Measurements from ENCODE around the gene NANOS2.

The NANOS2 gene

DNA sequence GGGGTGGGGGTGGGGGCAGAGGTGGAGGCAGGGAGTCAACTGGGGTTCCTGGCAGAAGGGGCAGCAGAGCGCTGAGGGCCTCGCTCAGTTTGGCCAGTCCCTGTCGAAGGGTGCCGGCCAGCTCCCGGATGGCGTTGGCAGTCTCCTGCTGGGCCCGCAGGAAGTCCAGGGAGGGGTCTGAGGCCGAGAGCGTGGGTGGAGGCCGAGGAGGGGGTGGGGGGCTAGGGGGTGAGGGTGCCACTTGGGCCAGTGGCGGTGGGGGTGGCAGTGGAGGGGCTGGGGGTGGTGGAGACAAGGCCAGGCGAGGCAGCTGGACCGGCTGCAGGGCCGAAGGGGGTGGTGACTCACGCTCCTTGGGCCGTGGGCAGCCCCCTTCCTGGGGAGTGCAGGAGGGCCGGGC is 23.7 kb downstream of the NANOS2 start:
- Mint-ChIP-seq H3K9me3 (no peaks in the 10 kb centered on the region), H3K27me3 (ENCODE audit: low read depth) (no peaks in the 10 kb centered on the region), H3K27ac (no peak overlapping the region), H3K4me1 (ENCODE audit: low read depth) (peaks cover 8% of the 10 kb centered on the region), H3K4me3 (no peak overlapping the region), H3K36me3 (ENCODE audit: low read depth) (peaks cover 8% of the 10 kb centered on the region)

DNA sequence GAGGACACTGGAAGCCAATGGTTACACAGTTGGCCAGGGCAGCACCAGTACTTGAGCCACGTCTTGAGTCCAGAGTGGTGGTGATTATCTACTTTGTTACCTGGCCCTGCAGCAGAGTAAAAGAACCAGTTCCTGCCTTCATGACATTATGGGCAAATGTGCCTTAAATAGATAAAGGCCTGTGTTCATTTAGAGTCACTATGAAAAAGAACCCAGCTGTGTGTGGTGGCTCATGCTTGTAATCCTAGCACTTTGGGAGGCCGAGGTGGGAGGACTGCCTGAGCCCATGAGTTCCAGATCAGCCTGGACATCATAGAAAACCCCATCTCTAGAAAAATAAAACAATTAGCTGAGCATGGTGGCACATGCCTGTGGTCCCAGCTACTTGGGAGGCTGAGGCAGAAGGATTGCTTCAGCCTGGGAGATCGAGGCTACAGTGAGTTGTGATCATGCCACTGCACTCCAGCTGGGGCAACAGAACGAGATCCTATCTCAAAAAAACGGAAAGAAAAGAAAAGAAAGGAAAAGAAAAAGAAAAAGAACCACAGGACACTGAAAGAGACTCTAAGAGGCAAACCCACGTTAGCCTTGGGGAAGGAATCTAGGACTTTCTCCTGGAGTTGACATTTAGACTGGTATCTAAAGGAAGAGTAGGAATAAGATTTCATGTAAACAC is 25.2 kb downstream of the NANOS2 start:
- Mint-ChIP-seq H3K27ac (no peak overlapping the region), H3K4me3 (no peak overlapping the region), H3K27me3 (ENCODE audit: low read depth) (no peaks in the 10 kb centered on the region), H3K36me3 (ENCODE audit: low read depth) (peaks cover 5% of the 10 kb centered on the region), H3K9me3 (no peaks in the 10 kb centered on the region), H3K4me1 (ENCODE audit: low read depth) (peaks cover 8% of the 10 kb centered on the region)

DNA sequence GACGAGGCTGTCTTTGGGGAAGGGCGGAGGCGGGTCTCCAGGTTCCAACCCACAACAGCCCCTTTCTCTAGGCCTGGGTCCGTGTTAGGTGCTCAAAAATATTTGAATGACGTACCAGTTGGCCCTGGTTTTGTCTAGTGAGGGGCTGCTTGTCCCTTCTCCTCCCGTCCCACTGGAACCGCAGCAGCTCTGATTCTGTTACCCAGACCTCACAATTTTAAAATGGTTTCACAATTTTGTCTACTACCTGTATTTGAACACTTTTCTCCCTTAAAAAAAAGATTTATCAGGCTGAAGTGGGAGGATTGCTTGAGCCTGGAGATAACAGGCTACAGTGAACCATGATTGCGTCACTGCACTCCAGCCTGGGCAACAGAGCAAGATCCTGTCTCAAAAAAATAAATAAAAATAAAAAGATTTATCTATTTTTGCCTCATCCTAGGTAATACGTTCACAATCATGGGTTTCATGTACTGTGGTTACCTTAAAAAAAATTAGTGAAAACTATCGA is 27.3 kb downstream of the NANOS2 start:
- peaks cover 11% of the 10 kb centered on the region for H3K4me1 Mint-ChIP-seq (ENCODE audit: low read depth)
- H3K36me3 Mint-ChIP-seq (ENCODE audit: low read depth): peaks cover 7% of the 10 kb centered on the region
- H3K27ac Mint-ChIP-seq: peak overlapping the region; percentile 99
- H3K9me3 Mint-ChIP-seq: no peaks in the 10 kb centered on the region
- no peaks in the 10 kb centered on the region for H3K27me3 Mint-ChIP-seq (ENCODE audit: low read depth)
- H3K4me3 Mint-ChIP-seq: peak overlapping the region; percentile 97

DNA sequence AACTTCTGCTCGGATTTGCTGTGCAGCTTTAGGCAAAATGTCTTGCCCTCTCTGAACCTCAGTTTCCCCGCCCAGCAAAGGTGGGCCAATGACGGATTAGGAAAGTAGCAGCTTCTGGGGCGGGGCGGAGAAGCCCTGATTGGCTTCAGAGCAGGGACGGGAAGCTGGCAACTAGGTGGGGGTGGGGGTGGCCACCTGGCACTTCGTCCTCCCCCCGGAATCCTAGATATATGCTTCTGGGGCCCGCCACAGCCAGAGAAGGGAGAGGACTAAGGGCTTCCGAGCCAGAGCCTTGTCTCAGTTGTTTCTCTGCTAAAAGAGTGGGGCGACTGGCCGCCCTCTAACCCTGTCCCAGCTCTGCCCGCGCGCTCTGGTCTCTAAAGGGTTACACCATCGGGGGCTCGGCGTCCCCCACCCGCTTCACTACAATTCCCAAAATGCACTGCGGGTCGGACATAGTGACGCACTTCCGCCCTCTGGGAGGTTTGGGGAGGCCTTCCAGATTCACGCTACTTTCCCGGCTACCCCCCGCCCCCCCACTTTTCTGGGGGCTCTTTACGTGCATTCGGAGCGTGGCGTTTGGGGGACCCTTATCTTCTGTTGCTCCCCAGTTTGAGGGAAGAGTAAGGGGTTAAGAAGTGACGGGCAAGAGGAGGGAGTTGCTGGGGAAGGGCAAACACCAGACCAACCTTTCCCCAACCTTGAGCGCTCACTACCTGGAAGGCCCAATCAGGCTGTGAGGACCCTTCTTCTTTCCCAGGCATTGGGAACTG is 28.0 kb downstream of the NANOS2 start:
- Mint-ChIP-seq H3K4me1 (ENCODE audit: low read depth) (peaks cover 14% of the 10 kb centered on the region), H3K27me3 (ENCODE audit: low read depth) (no peaks in the 10 kb centered on the region), H3K9me3 (no peaks in the 10 kb centered on the region), H3K36me3 (ENCODE audit: low read depth) (peaks cover 7% of the 10 kb centered on the region), H3K27ac (peak overlapping the region; percentile 99), H3K4me3 (peak overlapping the region; percentile 97)

DNA sequence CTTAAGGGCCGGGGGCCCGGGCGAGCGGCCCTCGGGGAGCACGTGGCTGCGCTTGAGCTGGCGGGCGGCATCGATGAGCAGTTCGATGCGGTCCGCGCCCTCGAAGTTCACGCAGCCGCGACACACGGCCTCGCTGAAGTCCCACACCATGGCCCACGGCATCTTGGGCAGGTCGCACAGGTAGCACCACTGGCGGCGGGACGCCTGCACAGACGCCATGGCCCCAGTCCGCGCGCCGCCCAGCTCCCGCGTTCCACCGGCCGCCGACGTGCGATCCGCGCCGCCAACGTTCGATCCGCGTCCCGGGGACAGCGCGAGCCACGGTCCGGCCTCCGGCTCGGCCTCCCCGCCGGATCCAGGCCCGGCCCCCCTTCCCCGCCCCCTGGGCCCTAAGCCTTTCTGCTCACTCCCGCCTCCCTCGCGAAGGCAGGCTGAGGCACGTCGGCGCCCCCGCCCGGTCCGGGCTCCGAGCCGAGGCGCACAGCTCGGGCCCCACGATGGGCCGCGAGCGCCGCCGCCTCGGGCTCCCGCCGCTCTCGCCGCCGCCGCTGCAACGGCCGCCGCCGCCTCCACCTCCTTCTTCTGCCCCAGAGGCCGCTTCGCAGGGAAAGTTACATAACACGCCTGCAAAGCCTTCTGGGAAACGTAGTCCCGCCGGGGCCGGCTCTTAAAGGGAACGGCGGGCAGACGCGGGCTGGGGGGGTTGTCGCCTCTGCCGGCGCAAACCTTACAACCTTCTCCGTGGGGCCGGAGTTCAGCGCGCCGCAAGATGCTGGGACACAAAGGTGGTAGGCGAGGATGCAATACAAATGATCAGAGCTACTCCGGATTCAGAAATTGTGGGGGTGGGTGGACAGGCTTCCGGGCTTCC is 28.8 kb downstream of the NANOS2 start, which contains the start of gene IRF2BP1:
IRF2BP1 (minus strand) TSS at position 586 of the 871 bp plus-strand sequence; CDS start at position 219, 367 bp downstream.
- H3K27me3 Mint-ChIP-seq (ENCODE audit: low read depth): peaks cover 3% of the 10 kb centered on the region
- H3K4me3 Mint-ChIP-seq: peak within 1 kb of the TSS; percentile 97
- no peaks in the 10 kb centered on the region for H3K9me3 Mint-ChIP-seq
- H3K27ac Mint-ChIP-seq: peak within 1 kb of the TSS; percentile 99
- peaks cover 7% of the 10 kb centered on the region for H3K36me3 Mint-ChIP-seq (ENCODE audit: low read depth)
- peaks cover 21% of the 10 kb centered on the region for H3K4me1 Mint-ChIP-seq (ENCODE audit: low read depth)

DNA sequence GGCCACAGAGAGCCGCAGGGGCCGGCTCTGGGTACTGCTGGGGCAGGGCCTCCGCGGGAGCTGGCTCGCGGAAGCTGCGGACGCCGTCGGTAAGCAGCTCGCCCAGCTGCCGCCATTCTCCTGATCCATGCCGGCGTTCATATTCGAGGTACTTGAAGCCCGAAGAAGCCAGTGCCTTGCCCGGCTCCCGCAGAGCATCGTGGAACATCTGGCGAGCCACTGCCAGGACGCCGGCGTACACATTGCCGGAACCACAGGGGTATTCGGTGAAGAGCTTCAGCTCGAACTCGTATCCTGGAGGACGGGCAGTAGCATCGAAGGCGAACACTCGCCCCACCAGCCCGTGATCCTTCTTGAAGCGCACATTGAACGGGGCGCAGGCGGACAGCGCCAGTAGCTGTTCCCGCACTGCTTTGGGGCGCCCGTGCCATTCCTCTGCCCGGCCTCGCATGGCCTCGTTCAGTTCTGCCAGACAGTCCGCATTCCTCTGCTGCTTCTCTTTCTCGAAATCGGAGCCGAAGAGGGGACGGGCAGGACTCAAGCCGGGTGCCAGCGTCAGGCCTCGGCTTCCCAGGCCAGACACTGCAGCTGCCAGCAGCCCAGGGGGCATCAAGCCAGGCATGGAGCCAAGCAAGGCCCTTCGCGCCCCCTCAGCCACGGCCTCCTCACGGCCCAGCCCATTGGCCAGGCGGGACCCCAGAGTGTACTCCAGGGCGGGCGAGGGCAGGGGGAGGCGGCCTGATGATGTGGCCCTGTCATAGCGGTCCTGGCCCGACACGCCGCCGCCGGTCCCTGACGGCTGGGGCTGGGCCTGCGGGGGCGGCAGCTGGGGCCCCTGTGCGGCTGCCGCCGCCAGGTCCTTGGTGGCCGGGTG is 29.7 kb downstream of the NANOS2 start:
- Mint-ChIP-seq H3K27me3 (ENCODE audit: low read depth) (peaks cover 3% of the 10 kb centered on the region), H3K4me1 (ENCODE audit: low read depth) (peaks cover 21% of the 10 kb centered on the region), H3K4me3 (peak overlapping the region; percentile 37), H3K9me3 (no peaks in the 10 kb centered on the region), H3K27ac (no peak overlapping the region), H3K36me3 (ENCODE audit: low read depth) (peaks cover 2% of the 10 kb centered on the region)

DNA sequence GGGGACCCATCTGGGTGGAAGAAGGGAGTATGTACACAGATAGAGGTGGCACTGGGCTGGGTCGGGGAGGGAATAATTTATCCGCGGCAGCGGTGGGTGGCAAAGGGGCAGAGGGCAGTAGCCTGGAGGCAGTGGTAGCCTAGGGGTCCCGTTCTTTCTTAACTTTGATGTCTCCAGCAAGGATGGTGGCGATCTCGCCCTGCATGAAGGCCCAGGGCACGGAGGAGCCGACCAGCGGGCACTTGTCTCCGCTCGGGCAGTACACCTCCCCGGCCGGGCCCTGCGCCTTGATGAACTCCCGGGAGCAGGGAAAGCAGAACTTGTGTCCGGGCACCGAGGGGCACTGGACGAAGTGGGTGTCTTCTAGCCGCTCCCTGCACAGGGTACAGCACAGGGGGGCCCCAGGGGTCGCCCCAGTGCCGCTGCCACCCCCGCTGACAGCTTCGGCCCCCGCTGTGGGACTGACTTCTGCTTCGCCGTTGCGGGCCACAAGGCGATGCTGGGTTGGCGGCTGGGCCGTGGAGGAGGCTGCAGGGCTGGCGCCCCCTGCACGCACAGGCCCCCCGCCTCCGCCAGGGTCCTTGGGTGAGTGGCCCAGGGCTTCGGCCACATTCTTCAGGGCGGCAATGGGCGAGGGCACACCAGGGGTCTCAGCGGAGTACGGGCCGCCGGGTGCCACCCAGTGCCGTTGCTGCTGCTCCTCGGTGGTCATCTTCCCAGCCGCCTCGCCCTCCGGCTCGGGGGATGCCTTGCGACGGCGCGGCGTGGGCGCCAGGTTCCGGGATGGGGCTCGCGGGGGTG is 30.5 kb downstream of the NANOS2 start:
- H3K27ac Mint-ChIP-seq: no peak overlapping the region
- H3K9me3 Mint-ChIP-seq: no peaks in the 10 kb centered on the region
- peaks cover 2% of the 10 kb centered on the region for H3K36me3 Mint-ChIP-seq (ENCODE audit: low read depth)
- no peak overlapping the region for H3K4me3 Mint-ChIP-seq
- H3K4me1 Mint-ChIP-seq (ENCODE audit: low read depth): peaks cover 21% of the 10 kb centered on the region
- peaks cover 3% of the 10 kb centered on the region for H3K27me3 Mint-ChIP-seq (ENCODE audit: low read depth)

DNA sequence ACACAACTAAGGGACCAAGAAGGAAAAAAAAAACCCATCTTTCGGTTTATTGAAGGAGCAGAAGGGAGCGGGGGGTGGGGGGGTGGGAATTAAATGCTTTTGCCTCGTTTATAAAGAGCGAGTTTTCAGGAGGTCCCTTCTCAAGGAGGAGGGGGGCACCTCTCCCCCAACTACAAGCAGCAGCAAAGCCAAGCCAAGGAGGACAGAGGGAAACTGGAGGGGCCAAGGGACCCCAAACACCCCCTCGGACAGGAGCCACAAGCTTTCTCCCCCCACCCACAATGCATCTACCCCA is 31.0 kb downstream of the NANOS2 start:
- Mint-ChIP-seq H3K36me3 (ENCODE audit: low read depth) (peaks cover 2% of the 10 kb centered on the region), H3K27ac (peak overlapping the region; percentile 37), H3K4me3 (peak overlapping the region; percentile 76), H3K27me3 (ENCODE audit: low read depth) (peaks cover 3% of the 10 kb centered on the region), H3K9me3 (no peaks in the 10 kb centered on the region), H3K4me1 (ENCODE audit: low read depth) (peaks cover 23% of the 10 kb centered on the region)

DNA sequence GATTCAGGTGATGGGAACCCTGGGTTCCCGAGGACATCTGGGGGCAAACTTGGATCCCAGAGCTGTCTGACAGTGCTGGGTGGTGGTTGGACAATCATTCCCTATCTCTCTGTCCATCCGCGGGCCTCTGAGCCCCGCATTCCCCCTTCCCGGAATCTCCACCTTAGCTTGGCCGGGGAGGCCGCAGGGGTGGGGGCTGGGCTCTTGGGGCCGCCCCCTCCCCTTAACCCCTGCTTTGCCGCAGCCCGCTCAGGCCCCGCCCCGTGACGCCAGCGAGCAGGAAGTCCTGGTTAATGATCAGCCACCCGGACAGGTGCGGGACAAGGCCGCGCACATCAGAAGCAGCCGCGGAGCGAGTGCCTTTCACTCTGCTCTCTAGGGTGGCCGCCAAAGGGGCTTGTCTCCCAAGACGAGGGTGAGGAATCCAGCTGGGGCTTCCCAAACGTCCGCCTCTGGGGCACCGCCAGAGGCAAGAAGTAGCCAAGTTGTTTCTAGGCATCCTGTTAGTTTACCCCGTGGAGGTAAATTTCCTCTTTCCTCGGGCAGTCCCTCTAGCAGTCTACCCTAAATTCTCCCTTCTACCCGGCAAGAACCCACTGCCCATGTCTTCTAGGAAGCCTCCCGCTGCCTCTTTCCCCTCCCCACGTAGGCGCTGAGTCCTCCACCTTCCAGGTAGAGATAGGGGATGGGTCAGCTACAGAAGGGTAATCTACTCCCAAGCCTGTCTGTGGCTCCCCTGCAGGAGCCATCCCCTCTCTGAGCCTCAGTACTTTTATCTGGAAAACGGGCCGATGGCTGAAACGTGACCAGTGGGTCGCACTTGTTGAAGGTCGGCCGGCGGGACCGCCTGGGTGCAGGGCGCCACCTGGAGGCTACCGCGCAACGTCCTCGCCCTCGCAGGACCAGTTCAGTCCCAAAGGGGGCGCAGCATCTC is 31.7 kb downstream of the NANOS2 start:
- Mint-ChIP-seq H3K9me3 (no peaks in the 10 kb centered on the region), H3K27ac (peak overlapping the region; percentile 37), H3K4me3 (peak overlapping the region; percentile 76), H3K27me3 (ENCODE audit: low read depth) (peaks cover 3% of the 10 kb centered on the region), H3K36me3 (ENCODE audit: low read depth) (peaks cover 2% of the 10 kb centered on the region), H3K4me1 (ENCODE audit: low read depth) (peaks cover 25% of the 10 kb centered on the region)

DNA sequence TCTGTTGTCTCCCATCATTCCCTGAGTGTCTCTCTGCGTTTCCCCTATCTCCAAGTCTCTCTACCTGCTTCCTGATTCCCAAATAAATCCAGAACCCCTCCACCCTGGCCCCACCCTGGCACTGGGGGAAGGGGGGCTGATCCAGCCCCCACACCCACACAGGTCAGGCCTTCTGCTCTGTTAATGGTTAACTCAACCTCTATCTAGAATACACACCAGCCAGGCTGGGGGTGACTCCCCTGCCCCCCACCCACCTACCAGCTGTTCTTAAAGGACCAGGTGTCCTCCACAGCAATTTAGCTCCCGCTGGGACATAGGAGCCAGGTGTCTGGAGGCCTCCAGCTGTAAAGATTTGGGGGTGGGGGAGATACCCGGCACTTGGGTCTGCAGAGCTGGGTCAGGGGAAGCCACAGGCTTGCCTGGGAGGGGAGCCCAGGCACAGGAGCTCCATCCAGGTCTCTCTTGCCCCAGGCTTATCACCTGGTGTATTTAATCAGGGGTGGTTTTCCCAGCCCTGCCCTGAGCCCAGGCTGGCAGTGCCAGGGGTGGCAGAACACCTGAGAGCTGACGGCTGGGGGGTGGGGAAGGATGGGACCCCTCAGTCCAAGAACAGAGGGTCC is 32.6 kb downstream of the NANOS2 start:
- no peaks in the 10 kb centered on the region for H3K9me3 Mint-ChIP-seq
- no peak overlapping the region for H3K4me3 Mint-ChIP-seq
- peak overlapping the region; percentile 52 for H3K27ac Mint-ChIP-seq
- peaks cover 2% of the 10 kb centered on the region for H3K36me3 Mint-ChIP-seq (ENCODE audit: low read depth)
- peaks cover 27% of the 10 kb centered on the region for H3K4me1 Mint-ChIP-seq (ENCODE audit: low read depth)
- peaks cover 3% of the 10 kb centered on the region for H3K27me3 Mint-ChIP-seq (ENCODE audit: low read depth)

DNA sequence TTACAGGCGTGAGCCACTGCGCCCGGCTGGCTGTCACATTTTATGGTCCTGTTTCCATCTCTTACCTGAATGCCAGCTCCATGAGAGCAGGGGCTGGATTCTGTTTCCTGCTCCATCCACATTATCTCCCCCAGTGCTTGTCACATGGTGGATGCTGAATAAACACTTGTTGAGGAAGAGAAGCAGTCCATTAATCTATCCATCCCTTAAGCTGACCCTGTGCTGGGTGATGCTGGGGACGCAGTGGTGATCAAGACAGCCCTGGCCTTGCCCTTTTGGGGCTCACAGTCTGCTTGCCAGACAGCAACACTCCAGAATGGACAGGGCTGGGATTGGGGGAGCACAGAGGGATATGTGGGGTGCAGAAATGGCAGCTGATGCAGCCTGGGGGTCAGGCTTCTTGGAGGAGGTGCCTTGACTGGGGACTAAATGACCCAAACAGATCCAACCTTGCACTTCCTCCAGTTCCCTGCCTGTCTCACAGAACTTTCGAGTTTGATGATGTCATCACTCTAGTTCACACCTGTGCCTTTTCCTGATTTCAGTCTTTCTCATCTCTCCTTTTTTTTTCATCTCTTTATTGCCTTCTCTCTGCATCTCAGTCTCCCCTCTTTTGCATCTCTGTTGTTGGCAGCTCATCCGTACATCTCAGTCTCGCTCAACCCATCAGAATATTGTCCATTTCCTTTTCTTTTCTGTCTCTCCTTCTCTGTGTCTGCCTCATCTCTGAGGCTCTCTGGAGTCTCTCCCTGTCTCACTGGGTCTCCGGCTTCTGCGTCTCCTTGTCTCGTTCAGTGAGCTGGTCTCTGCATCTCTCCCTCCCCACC is 33.3 kb downstream of the NANOS2 start:
- peaks cover 4% of the 10 kb centered on the region for H3K27me3 Mint-ChIP-seq (ENCODE audit: low read depth)
- peaks cover 2% of the 10 kb centered on the region for H3K36me3 Mint-ChIP-seq (ENCODE audit: low read depth)
- H3K27ac Mint-ChIP-seq: peak overlapping the region; percentile 52
- H3K4me1 Mint-ChIP-seq (ENCODE audit: low read depth): peaks cover 29% of the 10 kb centered on the region
- peak overlapping the region; percentile 31 for H3K4me3 Mint-ChIP-seq
- no peaks in the 10 kb centered on the region for H3K9me3 Mint-ChIP-seq

All from T-helper 1 cell treated with Interleukin-12 subunit alpha and Interleukin-12 subunit beta and Interleukin-4 antibody, amounts not matched to agents 30 μg/mL and 1 μg/mL, for 36 hours (primary cell).